ENCODE measurements around the gene ZSCAN31. TPM values are rescaled to one million over a fixed set of nuclear protein-coding genes. Genes with fewer than 3 reads are reported as not detected.
A peak's percentile ranks its signal among the peaks of the same experiment; 100 is the strongest.

Gene ZSCAN31
- total and polyA plus RNA-seq, 10 of the 15 experiments (the other 5 are each of a cell fraction or from before 2014, with no cell fraction given) = 1.6 to 5.2 (median 2.9) TPM

DNA sequence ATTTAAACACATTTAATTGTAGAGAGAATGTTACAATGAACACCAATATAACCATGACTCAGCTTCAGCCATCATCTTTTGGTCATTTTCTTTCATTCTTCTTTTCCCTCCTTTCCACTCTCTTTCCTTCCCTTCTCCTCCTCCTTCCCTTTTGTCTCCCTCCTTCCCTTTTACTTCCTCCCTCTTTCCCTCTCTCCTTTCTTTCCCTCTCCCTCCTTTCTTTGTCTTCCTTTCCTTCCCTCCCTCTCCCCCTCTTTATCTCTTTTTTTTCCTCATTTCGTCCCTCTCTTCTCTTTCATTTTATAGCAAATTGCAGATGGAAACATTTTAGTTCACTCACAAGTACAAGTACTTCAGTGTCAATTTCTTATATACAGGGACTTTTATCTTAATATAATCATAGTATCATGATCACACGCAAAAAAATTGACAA, 15.6 kb upstream of the ZSCAN31 start (continued):
- TF ChIP-seq, protein P1, sequence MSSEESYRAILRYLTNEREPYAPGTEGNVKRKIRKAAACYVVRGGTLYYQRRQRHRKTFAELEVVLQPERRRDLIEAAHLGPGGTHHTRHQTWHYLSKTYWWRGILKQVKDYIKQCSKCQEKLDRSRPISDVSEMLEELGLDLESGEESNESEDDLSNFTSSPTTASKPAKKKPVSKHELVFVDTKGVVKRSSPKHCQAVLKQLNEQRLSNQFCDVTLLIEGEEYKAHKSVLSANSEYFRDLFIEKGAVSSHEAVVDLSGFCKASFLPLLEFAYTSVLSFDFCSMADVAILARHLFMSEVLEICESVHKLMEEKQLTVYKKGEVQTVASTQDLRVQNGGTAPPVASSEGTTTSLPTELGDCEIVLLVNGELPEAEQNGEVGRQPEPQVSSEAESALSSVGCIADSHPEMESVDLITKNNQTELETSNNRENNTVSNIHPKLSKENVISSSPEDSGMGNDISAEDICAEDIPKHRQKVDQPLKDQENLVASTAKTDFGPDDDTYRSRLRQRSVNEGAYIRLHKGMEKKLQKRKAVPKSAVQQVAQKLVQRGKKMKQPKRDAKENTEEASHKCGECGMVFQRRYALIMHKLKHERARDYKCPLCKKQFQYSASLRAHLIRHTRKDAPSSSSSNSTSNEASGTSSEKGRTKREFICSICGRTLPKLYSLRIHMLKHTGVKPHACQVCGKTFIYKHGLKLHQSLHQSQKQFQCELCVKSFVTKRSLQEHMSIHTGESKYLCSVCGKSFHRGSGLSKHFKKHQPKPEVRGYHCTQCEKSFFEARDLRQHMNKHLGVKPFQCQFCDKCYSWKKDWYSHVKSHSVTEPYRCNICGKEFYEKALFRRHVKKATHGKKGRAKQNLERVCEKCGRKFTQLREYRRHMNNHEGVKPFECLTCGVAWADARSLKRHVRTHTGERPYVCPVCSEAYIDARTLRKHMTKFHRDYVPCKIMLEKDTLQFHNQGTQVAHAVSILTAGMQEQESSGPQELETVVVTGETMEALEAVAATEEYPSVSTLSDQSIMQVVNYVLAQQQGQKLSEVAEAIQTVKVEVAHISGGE (CRISPR knock-in tag; IDR thresholded peaks at IDR 0.05) = no peak
- TF ChIP-seq BRCA1 (IDR thresholded peaks at IDR 0.05; ENCODE audit: low read depth, low read length) (no peak), NR2C2 (IDR thresholded peaks at IDR 0.05; ENCODE audit: borderline replicate concordance, control insufficient read depth, insufficient read length, low read depth) (no peak), IKZF1 (conservative IDR thresholded peaks at IDR 0.05) (no peak), BCL11A (IDR thresholded peaks at IDR 0.05; ENCODE audit: low read depth, low read length) (no peak)

DNA sequence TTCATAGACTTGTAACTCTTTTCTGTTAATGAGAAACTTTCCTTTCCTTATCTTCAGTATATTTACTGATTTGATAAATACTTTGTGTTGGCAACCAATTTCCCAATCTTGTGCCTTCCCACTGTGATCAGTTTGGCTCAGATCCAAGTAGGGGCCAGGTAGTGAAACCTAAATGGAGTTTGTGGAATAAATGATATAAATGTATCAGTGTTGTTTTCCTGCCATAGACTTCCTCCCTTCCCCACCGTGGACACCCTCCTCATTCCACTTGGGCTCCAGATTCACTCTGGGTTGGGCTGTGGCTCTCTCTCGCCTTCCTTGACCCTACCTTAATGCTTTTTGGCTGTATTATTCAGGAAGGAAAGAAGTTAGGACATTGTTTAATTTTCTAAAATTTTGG, 15.1 kb upstream of the ZSCAN31 start:
- BruUV-seq (replicated peaks) = no TSS peak
- intact Hi-C loops (cut with micrococcal nuclease; ENCODE audit: unreplicated experiment) = loop anchor here (5.0 to 10.0 kb wide), 3 partner anchors 124 to 1186 kb away; partner anchors contain the start of gene ZSCAN9
- peak overlapping the region; percentile 90 for H3K4me2 ChIP-seq (ENCODE audit: control insufficient read depth, insufficient read depth)
- TF ChIP-seq EGR1 (IDR thresholded peaks at IDR 0.05; ENCODE audit: borderline replicate concordance in 1 of 2, low read depth in 2 of 2, low read length in 2 of 2) = no peak
- no peak for TF ChIP-seq MYC (IDR thresholded peaks at IDR 0.05; ENCODE audit: insufficient read depth, insufficient read length, insufficient replicate concordance, low read length, severe bottlenecking)
- no peak for TF ChIP-seq ZBED1 (IDR thresholded peaks at IDR 0.05; ENCODE audit: borderline replicate concordance)
- no peak for TF ChIP-seq KAT2A (conservative IDR thresholded peaks at IDR 0.05; ENCODE audit: control insufficient read depth, low read depth, low read length)
- TF ChIP-seq ZNF207 (IDR thresholded peaks at IDR 0.05; ENCODE audit: borderline replicate concordance) = no peak
- no peak for TF ChIP-seq NFXL1 (IDR thresholded peaks at IDR 0.05; ENCODE audit: borderline replicate concordance)
- TF ChIP-seq NR2F1 (conservative IDR thresholded peaks at IDR 0.05) = no peak
- TF ChIP-seq SP1 (IDR thresholded peaks at IDR 0.05; ENCODE audit: low read depth, low read length) = no peak
- no peak for TF ChIP-seq TAF1 (IDR thresholded peaks at IDR 0.05; ENCODE audit: borderline replicate concordance, low read depth, low read length)
- TF ChIP-seq STAT3 (IDR thresholded peaks at IDR 0.05; ENCODE audit: low read depth, low read length) = no peak
- TF ChIP-seq RELA (IDR thresholded peaks at IDR 0.05; ENCODE audit: borderline replicate concordance, partially characterized antibody) = no peak
- TF ChIP-seq, protein P2, sequence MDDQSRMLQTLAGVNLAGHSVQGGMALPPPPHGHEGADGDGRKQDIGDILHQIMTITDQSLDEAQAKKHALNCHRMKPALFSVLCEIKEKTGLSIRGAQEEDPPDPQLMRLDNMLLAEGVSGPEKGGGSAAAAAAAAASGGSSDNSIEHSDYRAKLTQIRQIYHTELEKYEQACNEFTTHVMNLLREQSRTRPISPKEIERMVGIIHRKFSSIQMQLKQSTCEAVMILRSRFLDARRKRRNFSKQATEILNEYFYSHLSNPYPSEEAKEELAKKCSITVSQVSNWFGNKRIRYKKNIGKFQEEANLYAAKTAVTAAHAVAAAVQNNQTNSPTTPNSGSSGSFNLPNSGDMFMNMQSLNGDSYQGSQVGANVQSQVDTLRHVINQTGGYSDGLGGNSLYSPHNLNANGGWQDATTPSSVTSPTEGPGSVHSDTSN (IDR thresholded peaks at IDR 0.05; ENCODE audit: insufficient replicate concordance, low read depth, low read length) = no peak
- TF ChIP-seq CHD4 (IDR thresholded peaks at IDR 0.05) = no peak
- no peak for TF ChIP-seq POLR2AphosphoS2 (IDR thresholded peaks at IDR 0.05; ENCODE audit: low read depth, low read length)
- no peak for TF ChIP-seq MYB (IDR thresholded peaks at IDR 0.05; ENCODE audit: borderline replicate concordance, low read depth, low read length)

More for the DNA sequence above, 15.1 kb upstream of the ZSCAN31 start:
- Histone ChIP-seq H3K36me3 (ENCODE audit: control insufficient read depth in 2 of 2, insufficient read depth in 2 of 2, low read length in 1 of 2) (no peaks in the 10 kb centered on the region), H3K9me3 (replicated peaks; ENCODE audit: control insufficient read depth, insufficient read depth, low read length) (no peaks in the 10 kb centered on the region; the same call in 2 of the 3 replicates), H3K27me3 (replicated peaks in 1 of 2; ENCODE audit: control insufficient read depth in 2 of 2, insufficient read depth in 2 of 2, low read length in 1 of 2) (no peaks in the 10 kb centered on the region), H3K4me1 (ENCODE audit: control insufficient read depth, insufficient read depth, low read length) (no peaks in the 10 kb centered on the region), H3K27ac (ENCODE audit: control insufficient read depth, insufficient read depth) (no peak overlapping the region), H3K4me3 (peak overlapping the region; percentile 93; the same call in 1 of the 2 replicates), H4K20me1 (ENCODE audit: control insufficient read depth, insufficient read depth) (no peaks in the 10 kb centered on the region), H3K79me2 (ENCODE audit: control insufficient read depth, insufficient read depth, low read length) (peaks cover 17% of the 10 kb centered on the region), H2AFZ (ENCODE audit: control insufficient read depth, low read depth, low read length) (no peak overlapping the region), H3K9ac (ENCODE audit: control insufficient read depth, insufficient read depth, low read length) (no peak overlapping the region)
- ATAC-seq = no peak
- WGBS (ENCODE audit: insufficient coverage, insufficient replicate concordance, low lambda C conversion rate, missing lambda C conversion rate) = 97% methylated on average over 2 of the region's 2 CpGs
- no peak for FAIRE-seq
- in situ Hi-C loops (cut with MboI) = loop anchor here (25.0 kb wide), 1 partner anchor 1189 kb away; no protein-coding TSS in a partner anchor
- POLR2A ChIA-PET = no interaction called here
- CTCF ChIA-PET = interaction anchor here (1.3 kb wide), 1 partner anchor 96 kb away, joined by 3 read pairs; no protein-coding TSS in a partner anchor
- no peak for DNase-seq (ENCODE audit: low read depth, low spot score)
- RAD21 ChIA-PET (ENCODE audit: unreplicated experiment) = interaction anchor here (1.1 to 1.4 kb wide), 2 partner anchors 16 to 84 kb away, joined by 3 read pairs; partner anchors contain the start of gene ZSCAN26
- SMC1A ChIA-PET (ENCODE audit: uncharacterized antibody, unreplicated experiment) = interaction anchor here (0.6 to 3.9 kb wide), 4 partner anchors 32 to 1185 kb away, joined by 3 to 19 read pairs (median 8); partner anchors contain the start of gene ZSCAN26

All from GM12878 (cell line).